SH-SY5Y (cell line): Measurements from ENCODE around the gene TULP4.

Source experiments
- GATA2 ChIP-seq: IDR thresholded peaks from 2 replicates; pipeline ENCODE4 v1.6.1; 2011; ENCODE audit warnings: mild to moderate bottlenecking, low read depth, low read length
- GATA3 ChIP-seq: IDR thresholded peaks from 2 replicates; pipeline ENCODE4 v1.6.1; 2011; ENCODE audit warnings: low read depth, mild to moderate bottlenecking, low read length, moderate library complexity

GRCh38 chr6:158383542-158383941 lies 71.3 kb downstream of the TULP4 start:
- TF ChIP-seq GATA3 (no peak), GATA2 (no peak)
